Body of pancreas (tissue), 4 donors: ENCODE results near the gene EFCAB7.

ENCODE experiments used
- POLR2A ChIP-seq, 3 donors: fragments of 450-650 bp; IDR thresholded peaks; one replicate each; pipeline ENCODE4 v1.6.1; 2016; ENCODE audit warnings: antibody characterized with exemption in 3 of 3, mild to moderate bottlenecking in 2 of 3
- TF ChIP-seq, protein P1 (sequence below), 7 experiments: fragments of 450-650 bp in 4 of 7; fragments of 200-600 bp in 3 of 7; sonication (generic) in 3 of 7; IDR thresholded peaks; one replicate each; pipeline ENCODE4 v1.5.1; 2016 to 2019; ENCODE audit warnings: antibody characterized with exemption in 7 of 7

- TF ChIP-seq, protein P1, sequence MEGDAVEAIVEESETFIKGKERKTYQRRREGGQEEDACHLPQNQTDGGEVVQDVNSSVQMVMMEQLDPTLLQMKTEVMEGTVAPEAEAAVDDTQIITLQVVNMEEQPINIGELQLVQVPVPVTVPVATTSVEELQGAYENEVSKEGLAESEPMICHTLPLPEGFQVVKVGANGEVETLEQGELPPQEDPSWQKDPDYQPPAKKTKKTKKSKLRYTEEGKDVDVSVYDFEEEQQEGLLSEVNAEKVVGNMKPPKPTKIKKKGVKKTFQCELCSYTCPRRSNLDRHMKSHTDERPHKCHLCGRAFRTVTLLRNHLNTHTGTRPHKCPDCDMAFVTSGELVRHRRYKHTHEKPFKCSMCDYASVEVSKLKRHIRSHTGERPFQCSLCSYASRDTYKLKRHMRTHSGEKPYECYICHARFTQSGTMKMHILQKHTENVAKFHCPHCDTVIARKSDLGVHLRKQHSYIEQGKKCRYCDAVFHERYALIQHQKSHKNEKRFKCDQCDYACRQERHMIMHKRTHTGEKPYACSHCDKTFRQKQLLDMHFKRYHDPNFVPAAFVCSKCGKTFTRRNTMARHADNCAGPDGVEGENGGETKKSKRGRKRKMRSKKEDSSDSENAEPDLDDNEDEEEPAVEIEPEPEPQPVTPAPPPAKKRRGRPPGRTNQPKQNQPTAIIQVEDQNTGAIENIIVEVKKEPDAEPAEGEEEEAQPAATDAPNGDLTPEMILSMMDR (IDR thresholded peaks at IDR 0.05): no peak
- TF ChIP-seq POLR2A (IDR thresholded peaks at IDR 0.05): no peak
These were observed 11.1 kb downstream of the EFCAB7 start for GRCh38 chr1:63534406-63534805.
